Osteoblast (primary cell): ENCODE measurements around the gene RIN1. TPM values are rescaled to one million over a fixed set of nuclear protein-coding genes. Genes with fewer than 3 reads are reported as not detected.
"Not testable (repeated sequence)": the region's sequence is repeated elsewhere in the genome, so short reads cannot be mapped to it uniquely, and the experiment has no call there.

ENCODE experiments used
- DNase-seq: peaks from one replicate; pipeline ENCODE4 v3.0.0; 2011; ENCODE audit warnings: low spot score, mixed read lengths; ENCODE audit not compliant: insufficient read length; ENCODE audit errors: missing footprints
- H2AFZ ChIP-seq: 2 replicates; pipeline ENCODE4 v1.6.0; 2011; ENCODE audit warnings: mild to moderate bottlenecking, low read length
- H3K27ac ChIP-seq: 2 replicates; pipeline ENCODE4 v1.5.1; 2011; ENCODE audit warnings: mild to moderate bottlenecking, low read depth, low read length, moderate library complexity
- H3K27me3 ChIP-seq: 2 replicates; pipeline ENCODE4 v1.6.0; 2012; ENCODE audit warnings: mild to moderate bottlenecking, control low read depth, inconsistent platforms, low read length, moderate library complexity; ENCODE audit not compliant: insufficient read depth
- H3K36me3 ChIP-seq: 2 replicates; pipeline ENCODE4 v1.5.1; 2011; ENCODE audit warnings: mild to moderate bottlenecking, low read length, control low read depth, moderate library complexity; ENCODE audit not compliant: insufficient read depth
- H3K4me1 ChIP-seq: 2 replicates; pipeline ENCODE4 v1.5.1; 2011; ENCODE audit warnings: mild to moderate bottlenecking, low read length, control low read depth, moderate library complexity; ENCODE audit not compliant: insufficient read depth
- H3K4me2 ChIP-seq: 2 replicates; pipeline ENCODE4 v1.6.0; 2011; ENCODE audit warnings: mild to moderate bottlenecking, low read length; ENCODE audit not compliant: insufficient read depth
- H3K4me3 ChIP-seq: fragments of 200-600 bp; sonication (generic); 3 replicates; pipeline ENCODE4 v1.5.1; 2012; ENCODE audit warnings: mild to moderate bottlenecking, low read length, inconsistent platforms; ENCODE audit not compliant: insufficient read depth
- H3K79me2 ChIP-seq: 2 replicates; pipeline ENCODE4 v1.6.0; 2012; ENCODE audit warnings: mild to moderate bottlenecking, low read length, control low read depth, inconsistent platforms; ENCODE audit not compliant: insufficient read depth
- H3K9me3 ChIP-seq: 2 replicates; pipeline ENCODE4 v1.5.1; 2011; ENCODE audit warnings: low read depth, low read length, control low read depth
- H4K20me1 ChIP-seq: 2 replicates; pipeline ENCODE4 v1.6.0; 2012; ENCODE audit warnings: mild to moderate bottlenecking, low read length, control low read depth; ENCODE audit not compliant: insufficient read depth
- total RNA-seq: library from RNA; depleted of rRNA; stranded (reverse); fragments of >200 nt; gene quantifications from 2 replicates; pipeline ENCODE4 v1.2.3, GENCODE V29; 2012
- TF ChIP-seq, protein P1 (sequence below): IDR thresholded peaks from 2 replicates; pipeline ENCODE4 v1.5.1; 2011; ENCODE audit warnings: mild to moderate bottlenecking, low read depth, low read length, moderate library complexity; ENCODE audit errors: extremely low read depth

The RIN1 gene, protein sequence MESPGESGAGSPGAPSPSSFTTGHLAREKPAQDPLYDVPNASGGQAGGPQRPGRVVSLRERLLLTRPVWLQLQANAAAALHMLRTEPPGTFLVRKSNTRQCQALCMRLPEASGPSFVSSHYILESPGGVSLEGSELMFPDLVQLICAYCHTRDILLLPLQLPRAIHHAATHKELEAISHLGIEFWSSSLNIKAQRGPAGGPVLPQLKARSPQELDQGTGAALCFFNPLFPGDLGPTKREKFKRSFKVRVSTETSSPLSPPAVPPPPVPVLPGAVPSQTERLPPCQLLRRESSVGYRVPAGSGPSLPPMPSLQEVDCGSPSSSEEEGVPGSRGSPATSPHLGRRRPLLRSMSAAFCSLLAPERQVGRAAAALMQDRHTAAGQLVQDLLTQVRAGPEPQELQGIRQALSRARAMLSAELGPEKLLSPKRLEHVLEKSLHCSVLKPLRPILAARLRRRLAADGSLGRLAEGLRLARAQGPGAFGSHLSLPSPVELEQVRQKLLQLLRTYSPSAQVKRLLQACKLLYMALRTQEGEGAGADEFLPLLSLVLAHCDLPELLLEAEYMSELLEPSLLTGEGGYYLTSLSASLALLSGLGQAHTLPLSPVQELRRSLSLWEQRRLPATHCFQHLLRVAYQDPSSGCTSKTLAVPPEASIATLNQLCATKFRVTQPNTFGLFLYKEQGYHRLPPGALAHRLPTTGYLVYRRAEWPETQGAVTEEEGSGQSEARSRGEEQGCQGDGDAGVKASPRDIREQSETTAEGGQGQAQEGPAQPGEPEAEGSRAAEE
- total RNA-seq, result 27.1 and 31.8 TPM in 2 replicates

DNA sequence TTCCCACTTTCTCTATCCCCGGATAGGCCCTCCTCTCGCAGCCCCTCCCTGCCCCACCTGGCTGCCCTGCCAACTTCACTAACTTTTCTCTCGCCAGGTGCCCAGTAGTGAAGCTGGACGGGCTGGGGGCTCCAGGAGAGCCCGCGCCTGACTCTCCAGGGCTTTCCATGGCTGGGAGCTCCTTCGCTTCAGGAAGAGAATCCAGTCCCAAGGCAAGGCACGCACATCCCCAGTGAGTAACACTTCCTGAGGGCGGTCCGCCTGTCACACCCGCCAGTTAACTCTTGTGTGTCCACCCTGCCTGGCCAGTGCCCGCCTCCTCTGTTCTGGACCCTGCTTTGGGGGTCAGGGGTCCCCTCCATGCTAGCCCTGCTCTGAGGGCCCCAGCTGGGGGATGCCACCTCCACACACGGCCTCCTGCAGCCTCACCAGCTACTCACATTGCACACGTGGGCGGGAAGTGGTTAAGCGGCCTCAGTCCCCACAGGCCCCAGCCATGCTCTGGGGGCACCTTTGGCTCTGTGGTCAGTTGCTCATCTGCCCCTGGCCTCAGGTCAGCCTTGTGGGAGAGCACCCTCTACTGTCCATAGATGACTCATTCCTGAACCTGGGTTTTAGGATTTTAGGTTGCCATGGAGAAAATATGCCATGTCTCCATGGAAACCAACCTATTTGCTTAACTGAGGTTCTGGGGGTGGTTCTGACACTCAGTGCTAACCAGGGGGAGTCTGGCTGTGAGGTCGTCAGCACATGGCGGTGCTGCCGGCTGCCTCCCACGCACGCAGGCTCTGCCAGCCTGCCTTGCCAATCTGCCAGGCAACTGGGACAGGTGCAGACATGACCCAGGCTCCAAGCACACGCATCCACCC lies at the start of gene RIN1:
Gene RIN1 (minus strand): TSS at position 201 of the 869 bp plus-strand sequence. CDS start 32 bp downstream, at position 169.
- Histone ChIP-seq H3K4me1 (peaks cover 28% of the 10 kb centered on the region), H3K4me2 (peak within 1 kb of the TSS; percentile 96), H3K27me3 (no peaks in the 10 kb centered on the region), H4K20me1 (peaks cover 36% of the 10 kb centered on the region), H3K4me3 (peak within 1 kb of the TSS; percentile 82), H3K9me3 (no peaks in the 10 kb centered on the region), H3K27ac (peak within 1 kb of the TSS; percentile 97), H3K36me3 (peaks cover 57% of the 10 kb centered on the region), H2AFZ (peak within 1 kb of the TSS; percentile 62), H3K79me2 (peaks cover 37% of the 10 kb centered on the region)
- TF ChIP-seq, protein P1, sequence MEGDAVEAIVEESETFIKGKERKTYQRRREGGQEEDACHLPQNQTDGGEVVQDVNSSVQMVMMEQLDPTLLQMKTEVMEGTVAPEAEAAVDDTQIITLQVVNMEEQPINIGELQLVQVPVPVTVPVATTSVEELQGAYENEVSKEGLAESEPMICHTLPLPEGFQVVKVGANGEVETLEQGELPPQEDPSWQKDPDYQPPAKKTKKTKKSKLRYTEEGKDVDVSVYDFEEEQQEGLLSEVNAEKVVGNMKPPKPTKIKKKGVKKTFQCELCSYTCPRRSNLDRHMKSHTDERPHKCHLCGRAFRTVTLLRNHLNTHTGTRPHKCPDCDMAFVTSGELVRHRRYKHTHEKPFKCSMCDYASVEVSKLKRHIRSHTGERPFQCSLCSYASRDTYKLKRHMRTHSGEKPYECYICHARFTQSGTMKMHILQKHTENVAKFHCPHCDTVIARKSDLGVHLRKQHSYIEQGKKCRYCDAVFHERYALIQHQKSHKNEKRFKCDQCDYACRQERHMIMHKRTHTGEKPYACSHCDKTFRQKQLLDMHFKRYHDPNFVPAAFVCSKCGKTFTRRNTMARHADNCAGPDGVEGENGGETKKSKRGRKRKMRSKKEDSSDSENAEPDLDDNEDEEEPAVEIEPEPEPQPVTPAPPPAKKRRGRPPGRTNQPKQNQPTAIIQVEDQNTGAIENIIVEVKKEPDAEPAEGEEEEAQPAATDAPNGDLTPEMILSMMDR, result peak; percentile 29
- DNase-seq, result peak; percentile 100

DNA sequence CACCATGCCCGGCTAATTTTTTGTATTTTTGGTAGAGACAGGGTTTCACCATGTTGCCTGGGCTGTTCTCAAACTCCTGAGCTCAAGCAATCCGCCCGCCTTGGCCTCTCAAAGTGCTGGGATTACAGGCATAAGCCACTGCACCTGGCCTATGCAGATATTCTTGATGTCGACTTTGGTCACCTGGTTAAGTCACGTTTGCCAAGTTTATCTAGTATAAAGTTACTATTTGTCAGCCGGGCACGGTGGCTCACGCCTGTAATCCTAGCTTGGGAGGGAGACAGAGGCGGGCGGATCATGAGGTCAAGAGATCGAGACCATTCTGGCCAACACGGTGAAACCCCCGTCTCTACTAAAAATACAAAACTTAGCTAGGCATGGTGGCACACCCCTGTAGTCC lies 48.1 kb upstream of the RIN1 start:
- not testable (repeated sequence) for H3K9me3 ChIP-seq, H4K20me1 ChIP-seq, H3K4me2 ChIP-seq, H3K79me2 ChIP-seq, H3K4me1 ChIP-seq, H3K36me3 ChIP-seq, H3K27me3 ChIP-seq, H3K4me3 ChIP-seq, H3K27ac ChIP-seq, DNase-seq, H2AFZ ChIP-seq

DNA sequence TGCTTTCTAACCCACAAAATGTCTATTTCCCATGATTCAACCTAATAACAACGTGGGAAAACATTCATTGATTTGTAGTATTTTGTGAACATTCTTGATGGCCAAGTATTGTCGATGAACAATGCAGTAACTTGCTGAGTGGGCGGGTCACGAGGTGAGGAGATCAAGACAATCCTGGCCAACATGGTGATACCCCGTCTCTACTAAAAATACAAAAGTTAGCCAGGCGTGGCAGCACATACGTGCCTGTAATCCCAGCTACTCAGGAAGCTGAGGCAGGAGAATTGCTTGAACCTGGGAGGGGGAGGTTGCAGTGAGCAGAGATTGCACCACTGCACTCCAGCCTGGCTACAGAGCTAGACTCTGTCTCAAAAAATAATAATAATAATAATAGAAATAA lies 44.0 kb upstream of the RIN1 start:
- H2AFZ ChIP-seq, H3K36me3 ChIP-seq, DNase-seq, H3K4me1 ChIP-seq, H3K27me3 ChIP-seq, H4K20me1 ChIP-seq, H3K27ac ChIP-seq, H3K9me3 ChIP-seq, H3K4me2 ChIP-seq, H3K4me3 ChIP-seq, H3K79me2 ChIP-seq: not testable (repeated sequence)

DNA sequence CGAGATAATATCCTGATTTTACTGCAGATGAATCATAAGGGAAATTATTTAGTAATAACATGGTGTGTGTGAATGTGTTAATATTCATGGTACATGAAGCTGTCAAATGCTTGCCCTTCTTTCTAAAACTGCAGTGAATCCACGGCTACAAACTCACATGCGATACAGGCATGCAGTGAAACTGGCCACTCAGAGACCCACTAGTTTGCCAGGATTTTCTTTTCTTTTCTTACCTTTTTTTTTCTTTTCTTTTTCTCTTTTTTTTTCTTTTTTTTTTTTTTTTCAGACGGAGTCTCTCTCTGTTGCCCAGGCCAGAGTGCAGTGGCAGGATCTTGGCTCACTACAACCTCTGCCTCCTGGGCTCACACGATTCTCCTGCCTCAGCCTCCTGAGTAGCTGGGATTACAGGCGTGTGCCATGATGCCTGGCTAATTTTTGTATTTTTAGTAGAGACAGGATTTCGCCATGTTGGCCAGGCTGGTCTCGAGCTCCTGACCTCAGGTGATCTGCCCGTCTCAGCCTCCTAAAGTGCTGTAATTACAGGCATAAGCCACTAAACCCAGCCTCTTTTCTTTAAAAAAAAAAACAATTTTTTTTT lies 37.6 kb upstream of the RIN1 start:
- H3K36me3 ChIP-seq, DNase-seq: not testable (repeated sequence)
- H3K27me3 ChIP-seq, result peaks cover 34% of the 10 kb centered on the region

DNA sequence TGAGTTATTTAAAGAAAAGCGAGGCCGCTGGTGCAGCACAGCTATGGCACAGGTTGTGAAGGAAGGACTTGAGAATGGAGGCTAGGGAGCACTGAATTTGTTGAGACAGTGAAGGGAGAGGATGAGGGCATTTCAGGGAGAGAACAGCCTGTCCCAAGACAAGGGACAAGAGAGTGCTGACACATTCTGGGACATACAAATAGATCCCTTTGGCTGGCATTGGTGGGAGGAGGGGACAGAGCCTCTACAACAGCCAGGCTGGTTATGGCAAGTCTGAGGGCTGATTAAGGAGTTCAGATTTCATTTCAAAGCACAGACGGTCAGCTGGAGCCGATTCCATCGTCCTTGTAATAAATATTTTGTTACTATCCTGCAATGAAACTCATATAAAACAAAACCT lies 37.0 kb upstream of the RIN1 start:
- Histone ChIP-seq H4K20me1 (no peaks in the 10 kb centered on the region), H3K4me1 (peaks cover 26% of the 10 kb centered on the region), H3K4me3 (no peak overlapping the region), H3K9me3 (no peaks in the 10 kb centered on the region), H3K79me2 (no peaks in the 10 kb centered on the region), H3K27me3 (peaks cover 34% of the 10 kb centered on the region), H3K4me2 (no peak overlapping the region), H3K36me3 (no peaks in the 10 kb centered on the region), H3K27ac (no peak overlapping the region), H2AFZ (no peak overlapping the region)
- TF ChIP-seq, protein P1, result no peak
- DNase-seq, result no peak

More for the DNA sequence above, 37.6 kb upstream of the RIN1 start:
- peaks cover 26% of the 10 kb centered on the region for H3K4me1 ChIP-seq
- not testable (repeated sequence) for H2AFZ ChIP-seq, H3K27ac ChIP-seq, H4K20me1 ChIP-seq, H3K79me2 ChIP-seq, H3K4me2 ChIP-seq, H3K4me3 ChIP-seq, H3K9me3 ChIP-seq
